C4-2B (cell line): Measurements from ENCODE around the gene HNRNPD.

Experiments
- H3K27ac ChIP-seq: fragments of 450-650 bp; 2 replicates; pipeline ENCODE4 v1.5.1; 2017
- ZFX ChIP-seq: fragments of 450-650 bp; IDR thresholded peaks from 2 replicates; pipeline ENCODE4 v1.6.1; 2017
- TF ChIP-seq, protein P1 (sequence below): fragments of 450-650 bp; conservative IDR thresholded peaks from 2 replicates; pipeline ENCODE4 v1.5.1; 2017; ENCODE audit warnings: mild to moderate bottlenecking

HNRNPD gene

DNA sequence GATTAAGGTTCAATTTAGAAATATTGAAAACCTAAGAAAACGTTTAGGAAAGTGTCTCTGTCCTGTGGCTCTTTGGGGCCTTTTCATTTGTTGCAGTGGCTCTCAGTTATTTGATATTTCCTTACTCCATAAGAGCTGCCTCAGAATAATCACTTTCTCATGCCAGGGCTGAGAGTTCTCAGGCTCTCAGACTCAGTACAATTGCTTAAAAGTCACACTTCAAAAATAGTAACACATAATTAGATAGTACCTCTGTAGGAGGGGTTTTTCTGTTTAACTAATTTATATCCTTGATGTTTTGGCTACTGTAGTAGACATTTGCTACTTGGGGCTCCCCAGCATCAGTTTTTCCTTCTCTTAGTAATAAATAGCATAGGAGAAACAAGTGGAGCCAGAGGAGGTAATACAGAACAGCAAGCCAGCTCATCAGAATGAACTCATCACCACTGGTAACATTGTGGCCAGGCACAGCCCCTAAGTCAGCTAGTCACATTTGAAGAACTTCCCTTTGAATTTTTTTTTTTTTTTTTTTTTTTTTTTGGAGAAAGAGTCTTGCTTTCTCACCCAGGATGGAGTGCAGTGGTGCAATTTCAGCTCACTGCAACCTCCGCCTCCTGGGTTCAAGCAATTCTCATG, 8.0 kb upstream of the HNRNPD start:
- TF ChIP-seq, protein P1, sequence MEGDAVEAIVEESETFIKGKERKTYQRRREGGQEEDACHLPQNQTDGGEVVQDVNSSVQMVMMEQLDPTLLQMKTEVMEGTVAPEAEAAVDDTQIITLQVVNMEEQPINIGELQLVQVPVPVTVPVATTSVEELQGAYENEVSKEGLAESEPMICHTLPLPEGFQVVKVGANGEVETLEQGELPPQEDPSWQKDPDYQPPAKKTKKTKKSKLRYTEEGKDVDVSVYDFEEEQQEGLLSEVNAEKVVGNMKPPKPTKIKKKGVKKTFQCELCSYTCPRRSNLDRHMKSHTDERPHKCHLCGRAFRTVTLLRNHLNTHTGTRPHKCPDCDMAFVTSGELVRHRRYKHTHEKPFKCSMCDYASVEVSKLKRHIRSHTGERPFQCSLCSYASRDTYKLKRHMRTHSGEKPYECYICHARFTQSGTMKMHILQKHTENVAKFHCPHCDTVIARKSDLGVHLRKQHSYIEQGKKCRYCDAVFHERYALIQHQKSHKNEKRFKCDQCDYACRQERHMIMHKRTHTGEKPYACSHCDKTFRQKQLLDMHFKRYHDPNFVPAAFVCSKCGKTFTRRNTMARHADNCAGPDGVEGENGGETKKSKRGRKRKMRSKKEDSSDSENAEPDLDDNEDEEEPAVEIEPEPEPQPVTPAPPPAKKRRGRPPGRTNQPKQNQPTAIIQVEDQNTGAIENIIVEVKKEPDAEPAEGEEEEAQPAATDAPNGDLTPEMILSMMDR = no peak
- TF ChIP-seq ZFX = no peak
- no peak overlapping the region for H3K27ac ChIP-seq

DNA sequence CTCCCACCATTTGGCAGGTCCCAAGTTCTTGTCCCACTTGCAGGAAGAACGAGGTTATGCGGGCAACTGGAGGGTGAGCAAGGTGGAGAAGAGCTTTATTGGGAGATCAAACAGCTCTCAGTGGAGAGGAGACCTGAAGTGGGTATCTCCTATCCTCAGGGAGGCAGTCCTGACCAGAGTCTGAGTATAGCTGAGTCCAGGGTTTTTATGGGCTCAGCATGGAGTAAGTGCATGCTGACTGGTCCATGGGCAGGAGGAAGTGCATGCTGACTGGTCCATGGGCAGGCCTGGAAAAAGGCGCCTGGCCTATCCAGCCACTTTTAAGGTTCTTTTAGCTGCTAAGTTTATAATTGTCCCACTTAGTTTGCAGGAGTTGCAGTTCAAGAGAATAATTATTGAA, 7.4 kb upstream of the HNRNPD start:
- no peak for TF ChIP-seq ZFX
- TF ChIP-seq, protein P1 = no peak
- H3K27ac ChIP-seq = no peak overlapping the region

DNA sequence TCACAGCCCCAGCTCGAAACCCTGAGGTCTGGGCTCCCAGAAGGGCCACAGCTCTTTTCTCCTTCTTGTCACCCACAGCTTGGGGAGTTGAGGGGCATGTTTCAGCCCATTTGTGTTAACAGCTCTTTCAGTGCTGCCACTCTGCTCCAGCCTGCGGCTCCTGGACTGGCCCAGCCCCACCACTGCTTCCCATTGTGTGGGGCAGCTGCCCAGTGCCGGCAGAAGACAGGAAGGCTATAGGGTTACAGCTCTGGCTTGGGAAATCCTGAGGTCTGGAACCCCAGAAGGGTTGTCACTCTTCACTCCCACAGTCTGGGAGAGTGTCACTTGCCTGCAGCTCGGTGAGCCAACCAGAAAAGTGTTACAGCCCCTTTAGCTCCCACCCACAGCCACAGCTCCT, 7.0 kb upstream of the HNRNPD start:
- H3K27ac ChIP-seq = peak overlapping the region; percentile 37
- no peak for TF ChIP-seq ZFX
- TF ChIP-seq, protein P1 = no peak

DNA sequence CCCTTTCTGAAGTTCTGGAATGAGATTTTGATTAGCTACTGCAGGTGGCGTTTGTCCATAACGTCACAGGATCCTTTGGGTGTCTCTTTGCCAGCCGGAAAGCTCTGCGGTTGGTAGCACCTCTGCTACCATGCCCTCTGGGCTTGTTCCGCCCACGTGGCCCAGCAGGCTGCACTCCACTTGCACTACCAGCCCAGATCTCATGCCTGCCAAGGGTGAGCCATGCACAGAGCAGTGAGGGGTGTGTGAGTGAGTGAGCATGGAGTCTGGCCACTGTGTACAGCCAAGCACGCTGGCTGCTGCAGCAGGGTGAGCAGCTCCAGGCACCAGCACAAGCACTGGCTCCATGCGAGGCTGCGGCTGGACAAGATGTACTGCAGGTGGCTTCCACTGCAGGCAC, 6.6 kb upstream of the HNRNPD start:
- peak overlapping the region; percentile 37 for H3K27ac ChIP-seq

DNA sequence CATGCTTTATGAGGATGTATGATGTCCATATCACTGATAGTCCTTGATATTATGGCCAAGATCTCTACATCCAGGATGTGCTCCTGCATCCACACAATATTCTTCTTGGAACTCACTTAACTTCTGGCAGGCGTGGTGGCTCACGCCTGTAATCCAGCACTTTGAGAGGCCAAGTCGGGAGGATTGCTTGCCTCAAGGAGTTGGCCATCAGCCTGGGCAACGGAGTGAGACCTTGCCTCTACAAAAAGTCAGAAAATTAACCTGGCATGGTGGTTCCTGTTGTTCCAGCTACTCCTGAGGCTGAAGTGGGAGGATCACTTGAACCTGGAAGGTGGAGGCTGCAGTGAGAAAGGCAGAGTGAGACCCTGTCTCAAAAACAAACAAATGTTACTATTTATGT, 2.3 kb upstream of the HNRNPD start:
- no peak for TF ChIP-seq ZFX
- TF ChIP-seq, protein P1 = no peak
- H3K27ac ChIP-seq = no peak overlapping the region

More for the DNA sequence above, 6.6 kb upstream of the HNRNPD start:
- TF ChIP-seq, protein P1 = 0 out of 2 replicates have a peak, but pooled peaks have one; percentile 16
- no peak for TF ChIP-seq ZFX

DNA sequence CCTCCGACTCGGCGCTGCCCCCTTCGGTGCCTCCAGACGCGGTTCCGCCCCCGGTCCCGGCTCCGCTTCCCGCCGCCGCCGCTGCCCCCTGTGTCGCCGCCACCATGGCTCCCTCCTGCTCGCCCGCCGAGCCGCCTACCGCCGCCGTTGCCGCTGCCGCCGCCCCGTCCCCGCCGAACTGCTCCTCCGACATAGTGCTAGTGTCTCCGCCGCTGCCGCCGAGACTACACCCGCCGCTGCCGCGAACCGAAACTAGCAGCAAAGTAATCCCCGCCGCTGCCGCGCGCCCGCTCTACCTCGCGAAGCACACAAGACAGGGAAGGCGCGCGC, 340 bp downstream of the HNRNPD start:
- TF ChIP-seq ZFX = no peak
- TF ChIP-seq, protein P1 = no peak
- H3K27ac ChIP-seq = peak overlapping the region; percentile 100

DNA sequence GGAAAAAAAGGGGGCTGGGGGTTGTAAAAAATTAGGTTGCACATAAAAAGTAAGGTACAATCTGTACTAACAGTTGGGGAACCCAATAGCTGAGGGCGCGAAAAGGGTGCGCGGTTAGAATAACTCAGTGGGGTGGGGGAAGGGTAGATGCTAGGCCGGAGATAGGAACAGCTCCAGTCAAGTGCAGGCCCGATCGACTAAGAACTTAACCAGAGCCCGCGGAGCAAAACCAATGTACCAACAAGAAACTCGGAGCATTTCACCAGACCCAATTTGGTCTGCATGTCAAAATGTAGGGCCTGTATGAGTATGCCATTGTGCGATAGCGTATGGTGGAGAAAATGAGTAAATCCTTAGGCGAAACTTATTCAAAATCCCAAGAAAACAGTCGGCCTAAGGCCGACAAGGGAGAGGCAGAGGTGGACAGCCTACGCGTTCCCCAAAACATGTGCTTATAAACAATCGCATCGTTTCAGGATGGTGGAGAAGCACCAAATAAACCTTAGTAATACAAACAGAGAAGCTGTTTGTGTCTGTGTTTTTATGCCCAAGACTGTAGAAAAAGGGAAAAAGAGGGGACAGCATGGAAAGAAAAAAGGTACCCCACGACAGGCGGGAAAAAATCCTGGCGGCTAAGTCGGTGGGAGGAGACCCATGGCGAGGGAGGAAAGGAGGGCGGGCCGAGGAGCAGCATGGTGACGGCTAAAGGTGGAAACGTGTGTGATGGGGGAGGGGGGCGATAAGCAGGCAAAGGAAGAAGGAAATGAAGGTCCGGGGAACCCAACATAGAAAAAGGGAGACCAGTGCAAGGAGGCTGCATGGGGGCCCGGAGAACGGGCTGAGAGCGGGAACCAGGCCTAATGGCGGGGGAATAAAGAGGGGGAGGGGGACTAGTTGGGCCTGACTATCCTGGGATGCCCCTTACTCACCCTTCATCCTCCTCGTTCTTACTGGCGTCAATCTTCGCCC, 990 bp downstream of the HNRNPD start:
- peak overlapping the region; percentile 100 for H3K27ac ChIP-seq
- TF ChIP-seq, protein P1 = no peak
- TF ChIP-seq ZFX = no peak
